ENCODE results near the gene DACH1. TPM values are rescaled to one million over a fixed set of nuclear protein-coding genes. Genes with fewer than 3 reads are reported as not detected.

The DACH1 gene
- total and polyA plus RNA-seq, 2 of the 8 experiments (the other 6 are each of a cell fraction or from before 2014, with no cell fraction given) = 0.12 to 0.67 TPM

- H2BK12ac ChIP-seq (ENCODE audit: low read depth, low read length) = no peak overlapping the region
- H2BK120ac ChIP-seq (replicated peaks; ENCODE audit: low read depth, low read length) = no peak overlapping the region
- no peak overlapping the region for H3K27ac ChIP-seq (ENCODE audit: low read depth, low read length)
- H2BK20ac ChIP-seq (ENCODE audit: low read length) = no peak overlapping the region
- H3K9ac ChIP-seq (replicated peaks in 1 of 4; ENCODE audit: extremely low read depth in 1 of 4, low read depth in 3 of 4, low read length in 3 of 4) = no peak overlapping the region
- no peak overlapping the region for H2BK15ac ChIP-seq (ENCODE audit: low read length)
- H2AFZ ChIP-seq (ENCODE audit: low read length) = no peak overlapping the region
- H3K23me2 ChIP-seq (ENCODE audit: low read depth, low read length) = no peaks in the 10 kb centered on the region
- no peaks in the 10 kb centered on the region for H4K20me1 ChIP-seq (replicated peaks in 1 of 2; ENCODE audit: control insufficient read depth in 1 of 2, insufficient read depth in 2 of 2, low read length in 2 of 2)
- ChIA-PET CTCF (ENCODE audit: partially characterized antibody) (interaction anchor here (0.7 to 1.9 kb wide), 4 partner anchors 9 to 635 kb away, joined by 3 to 6 read pairs (median 3); no protein-coding TSS in a partner anchor), POLR2A (ENCODE audit: partially characterized antibody) (no interaction called here)
- H3K79me1 ChIP-seq (ENCODE audit: low read depth, low read length) = no peaks in the 10 kb centered on the region
- H3K79me2 ChIP-seq (ENCODE audit: control insufficient read depth in 1 of 2, insufficient read depth in 2 of 2, low read length in 2 of 2) = no peaks in the 10 kb centered on the region
- H3K4me2 ChIP-seq (ENCODE audit: insufficient read depth in 1 of 2, low read depth in 2 of 2, low read length in 2 of 2) = no peak overlapping the region
- no peak overlapping the region for H2BK5ac ChIP-seq (ENCODE audit: low read depth, low read length)
- H3K9me3 ChIP-seq (ENCODE audit: insufficient read depth in 2 of 2, low read depth in 1 of 2, low read length in 1 of 2) = no peaks in the 10 kb centered on the region
- no peaks in the 10 kb centered on the region for H3K4me1 ChIP-seq (replicated peaks in 1 of 4; ENCODE audit: control insufficient read depth in 3 of 4, insufficient read depth in 4 of 4, low read length in 3 of 4)
- H3K18ac ChIP-seq (ENCODE audit: extremely low read depth, low read length) = no peak overlapping the region
- peaks cover 0 to 1% (median 0%) of the 10 kb centered on the region in 4 experiments; a peak in 1 of 7 replicates for H3K27me3 ChIP-seq (replicated peaks in 1 of 4; ENCODE audit: control insufficient read depth in 3 of 4, extremely low read depth in 1 of 4, insufficient read depth in 3 of 4, low read length in 3 of 4)
- H3K36me3 ChIP-seq (ENCODE audit: control insufficient read depth in 2 of 4, insufficient read depth in 4 of 4, low read length in 3 of 4) = no peaks in the 10 kb centered on the region
- no peak overlapping the region for H3K14ac ChIP-seq (ENCODE audit: insufficient read length)
- H3K56ac ChIP-seq (replicated peaks; ENCODE audit: insufficient read length, low read depth, low read length) = no peak overlapping the region
- FAIRE-seq = no peak
- H3K4me3 ChIP-seq (ENCODE audit: extremely low read depth in 1 of 4, insufficient read depth in 2 of 4, low read depth in 3 of 4, low read length in 4 of 4) = no peak overlapping the region
- DNase-seq (ENCODE audit: low read depth in 1 of 2, low spot score in 2 of 2) = no peak
- no peak overlapping the region for H3K23ac ChIP-seq (ENCODE audit: insufficient read length)
- H2AK5ac ChIP-seq (ENCODE audit: low read depth, low read length) = no peak overlapping the region
- H3K4ac ChIP-seq (replicated peaks; ENCODE audit: insufficient read length, low read depth, low read length) = no peak overlapping the region
- 86% methylated on average over 1 of the region's 1 CpG; no CpG with 5 or more reads in 1 of the 2 experiments for WGBS, 2 experiments (ENCODE audit: extremely low coverage in 1 of 2, insufficient coverage in 1 of 2, insufficient read length in 1 of 2, insufficient replicate concordance in 2 of 2, low coverage in 1 of 2, low lambda C conversion rate in 2 of 2, missing lambda C conversion rate in 1 of 2)
- H4K91ac ChIP-seq (replicated peaks; ENCODE audit: insufficient read length, low read length) = no peak overlapping the region
- no peak for TF ChIP-seq KDM1A (IDR thresholded peaks at IDR 0.05; ENCODE audit: borderline replicate concordance, low read length)
- no peak overlapping the region for H4K8ac ChIP-seq (ENCODE audit: extremely low read depth, insufficient read depth, low read length)
- H4K5ac ChIP-seq (ENCODE audit: insufficient read length, low read depth, low read length) = no peak overlapping the region
These were observed 386.0 kb downstream of the DACH1 start for GRCh38 chr13:71481046-71481445.

Data from H1 (cell line).